Measurements from ENCODE around the gene RER1. TPM values are rescaled to one million over a fixed set of nuclear protein-coding genes. Genes with fewer than 3 reads are reported as not detected.

Gene RER1
- polyA plus RNA-seq, 1 donor from 2014 or later = 58.7 TPM

GRCh38 chr1:2391931-2392509 lies 379 bp downstream of the RER1 start:
- Histone ChIP-seq H3K9me3 (ENCODE audit: low read length) (no peaks in the 10 kb centered on the region), H3K36me3 (ENCODE audit: insufficient read depth, low read length) (no peaks in the 10 kb centered on the region), H3K79me2 (replicated peaks; ENCODE audit: insufficient read depth, low read length) (peaks cover 34% of the 10 kb centered on the region), H3K27ac (ENCODE audit: low read length) (peak overlapping the region; percentile 43), H3K27me3 (ENCODE audit: insufficient read depth, low read depth, low read length) (no peaks in the 10 kb centered on the region), H3K4me3 (ENCODE audit: low read length) (peak overlapping the region; percentile 92), H3F3A (ENCODE audit: insufficient read depth, low read length, poor library complexity, severe bottlenecking) (no peaks in the 10 kb centered on the region), H3K9ac (ENCODE audit: low read length) (peak overlapping the region; percentile 76), H2AFZ (ENCODE audit: low read depth, low read length) (no peak overlapping the region), H4K20me1 (ENCODE audit: insufficient read depth) (no peaks in the 10 kb centered on the region), H3K4me2 (ENCODE audit: low read length) (peak overlapping the region; percentile 96), H3K9me2 (ENCODE audit: insufficient read depth, low read length) (no peaks in the 10 kb centered on the region)
- no peak for TF ChIP-seq CTCF (IDR thresholded peaks at IDR 0.05; ENCODE audit: poor library complexity, severe bottlenecking)
- TF ChIP-seq TAF1 (IDR thresholded peaks at IDR 0.05; ENCODE audit: low read depth) = no peak
- TF ChIP-seq EP300 (conservative IDR thresholded peaks at IDR 0.05; ENCODE audit: poor library complexity, severe bottlenecking) = no peak
- no peak for TF ChIP-seq MXI1 (conservative IDR thresholded peaks at IDR 0.05; ENCODE audit: poor library complexity, severe bottlenecking)
- TF ChIP-seq RAD21 (conservative IDR thresholded peaks at IDR 0.05) = no peak
- no peak for TF ChIP-seq SMC3 (conservative IDR thresholded peaks at IDR 0.05; ENCODE audit: poor library complexity)
- no peak for TF ChIP-seq EZH2 (IDR thresholded peaks at IDR 0.05; ENCODE audit: borderline replicate concordance, insufficient read depth, low read length, poor library complexity, severe bottlenecking)
- TF ChIP-seq POLR2AphosphoS5 (IDR thresholded peaks at IDR 0.05) = no peak
- TF ChIP-seq REST (IDR thresholded peaks at IDR 0.05; ENCODE audit: borderline replicate concordance) = no peak

DNA sequence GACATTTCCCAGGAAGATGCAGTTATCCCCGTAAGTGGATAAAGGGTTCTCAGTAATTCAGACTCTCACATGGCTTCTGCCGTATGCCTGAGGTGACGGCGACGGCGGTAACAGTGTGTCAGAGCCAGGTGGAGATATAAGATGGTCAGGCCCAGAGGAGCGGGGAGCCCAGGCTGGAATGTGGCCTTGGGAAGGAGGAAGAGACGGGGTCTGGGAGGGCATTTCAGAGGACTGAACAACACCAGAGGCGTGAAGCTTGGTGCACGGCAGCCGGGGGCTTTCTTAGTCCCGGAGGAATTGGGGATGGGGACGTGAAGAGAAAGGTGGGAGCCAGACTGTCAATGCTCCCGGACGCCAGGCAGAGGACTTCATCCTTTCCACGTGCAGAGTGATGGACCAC lies 1.0 kb downstream of the RER1 start:
- Histone ChIP-seq H3K9me2 (ENCODE audit: insufficient read depth, low read length) (no peaks in the 10 kb centered on the region), H3K36me3 (ENCODE audit: insufficient read depth, low read length) (no peaks in the 10 kb centered on the region), H2AFZ (ENCODE audit: low read depth, low read length) (no peak overlapping the region), H3K9ac (ENCODE audit: low read length) (peak overlapping the region; percentile 76), H3K9me3 (ENCODE audit: low read length) (no peaks in the 10 kb centered on the region), H4K20me1 (ENCODE audit: insufficient read depth) (no peaks in the 10 kb centered on the region), H3K4me3 (ENCODE audit: low read length) (peak overlapping the region; percentile 92), H3K27ac (ENCODE audit: low read length) (no peak overlapping the region), H3K4me2 (ENCODE audit: low read length) (peak overlapping the region; percentile 96), H3K79me2 (replicated peaks; ENCODE audit: insufficient read depth, low read length) (peaks cover 34% of the 10 kb centered on the region), H3F3A (ENCODE audit: insufficient read depth, low read length, poor library complexity, severe bottlenecking) (no peaks in the 10 kb centered on the region), H3K27me3 (ENCODE audit: insufficient read depth, low read depth, low read length) (no peaks in the 10 kb centered on the region)
- no peak for TF ChIP-seq EP300 (conservative IDR thresholded peaks at IDR 0.05; ENCODE audit: poor library complexity, severe bottlenecking)
- no peak for TF ChIP-seq EZH2 (IDR thresholded peaks at IDR 0.05; ENCODE audit: borderline replicate concordance, insufficient read depth, low read length, poor library complexity, severe bottlenecking)
- no peak for TF ChIP-seq SMC3 (conservative IDR thresholded peaks at IDR 0.05; ENCODE audit: poor library complexity)
- TF ChIP-seq MXI1 (conservative IDR thresholded peaks at IDR 0.05; ENCODE audit: poor library complexity, severe bottlenecking) = no peak
- no peak for TF ChIP-seq RAD21 (conservative IDR thresholded peaks at IDR 0.05)
- no peak for TF ChIP-seq TAF1 (IDR thresholded peaks at IDR 0.05; ENCODE audit: low read depth)
- TF ChIP-seq REST (IDR thresholded peaks at IDR 0.05; ENCODE audit: borderline replicate concordance) = no peak
- TF ChIP-seq CTCF (IDR thresholded peaks at IDR 0.05; ENCODE audit: poor library complexity, severe bottlenecking) = no peak
